GM23338 (cell line): ENCODE results near the gene CABS1. TPM values are rescaled to one million over a fixed set of nuclear protein-coding genes. Genes with fewer than 3 reads are reported as not detected.

Experiments used
- ATAC-seq: fragments of 200-7000 bp; cut with Tn5 transposase; 3 replicates; pipeline ENCODE4 v1.9.1; 2020
- DNase-seq: peaks from one replicate; pipeline ENCODE4 v3.0.0-alpha.2; 2015; ENCODE audit warnings: low spot score
- H2AFZ ChIP-seq: fragments of 200-600 bp; sonication (generic); 2 replicates; pipeline ENCODE4 v1.8.0; 2016; ENCODE audit warnings: antibody characterized with exemption, mild to moderate bottlenecking, moderate library complexity
- H3F3A ChIP-seq: fragments of 200-600 bp; sonication (generic); replicated peaks from 2 replicates; pipeline ENCODE4 v1.8.0; 2017; ENCODE audit warnings: antibody characterized with exemption, mixed run types, low read depth
- H3K27ac ChIP-seq: fragments of 200-600 bp; sonication (generic); 2 replicates; pipeline ENCODE4 v1.6.1; 2016; ENCODE audit warnings: low read depth
- H3K27me3 ChIP-seq: fragments of 200-600 bp; sonication (generic); 2 replicates; pipeline ENCODE4 v1.8.0; 2016; ENCODE audit warnings: mild to moderate bottlenecking, mixed run types, moderate library complexity; ENCODE audit not compliant: insufficient read depth
- H3K36me3 ChIP-seq: fragments of 200-600 bp; sonication (generic); 2 replicates; pipeline ENCODE4 v1.8.0; 2016; ENCODE audit warnings: mild to moderate bottlenecking; ENCODE audit not compliant: insufficient read depth
- H3K4me1 ChIP-seq: fragments of 200-600 bp; sonication (generic); 2 replicates; pipeline ENCODE4 v1.8.0; 2016; ENCODE audit warnings: mild to moderate bottlenecking, moderate library complexity; ENCODE audit not compliant: insufficient read depth
- H3K4me2 ChIP-seq: fragments of 200-600 bp; sonication (generic); 2 replicates; pipeline ENCODE4 v1.7.1; 2017; ENCODE audit warnings: mixed run types
- H3K4me3 ChIP-seq: fragments of 200-600 bp; sonication (generic); 2 replicates; pipeline ENCODE4 v1.6.1; 2016; ENCODE audit warnings: mixed run types
- H3K79me2 ChIP-seq: fragments of 200-600 bp; sonication (generic); replicated peaks from 2 replicates; pipeline ENCODE4 v1.8.0; 2017; ENCODE audit warnings: mild to moderate bottlenecking; ENCODE audit not compliant: insufficient read depth
- H3K9me2 ChIP-seq: fragments of 200-600 bp; sonication (generic); 2 replicates; pipeline ENCODE4 v1.8.0; 2017; ENCODE audit not compliant: insufficient read depth
- H4K20me1 ChIP-seq: fragments of 200-600 bp; sonication (generic); replicated peaks from 2 replicates; pipeline ENCODE4 v1.8.0; 2017; ENCODE audit warnings: mild to moderate bottlenecking; ENCODE audit not compliant: insufficient read depth
- H3K27ac Mint-ChIP-seq: 2 replicates; pipeline ENCODE4 v1.8.0; 2020; ENCODE audit warnings: inconsistent platforms, mild to moderate bottlenecking, moderate library complexity, mixed read lengths
- H3K27me3 Mint-ChIP-seq: 3 replicates; pipeline ENCODE4 v1.8.0; 2022; ENCODE audit warnings: low read depth, mild to moderate bottlenecking, moderate library complexity, mixed read lengths, inconsistent platforms; ENCODE audit not compliant: insufficient read depth, poor library complexity
- H3K36me3 Mint-ChIP-seq: 3 replicates; pipeline ENCODE4 v1.8.0; 2021; ENCODE audit warnings: low read depth, mild to moderate bottlenecking, inconsistent platforms, moderate library complexity, mixed read lengths
- H3K4me1 Mint-ChIP-seq: 3 replicates; pipeline ENCODE4 v1.8.0; 2020; ENCODE audit warnings: mild to moderate bottlenecking, inconsistent platforms, mixed read lengths
- H3K4me3 Mint-ChIP-seq: 3 replicates; pipeline ENCODE4 v1.8.0; 2021; ENCODE audit warnings: moderate library complexity, mild to moderate bottlenecking, inconsistent platforms, mixed read lengths
- H3K9me3 Mint-ChIP-seq: 3 replicates; pipeline ENCODE4 v1.8.0; 2020; ENCODE audit warnings: moderate library complexity, mild to moderate bottlenecking, inconsistent platforms, mixed read lengths
- CREB1 ChIP-seq: fragments of 250-450 bp; sonication (Bioruptor Pico); IDR thresholded peaks from 2 replicates; pipeline ENCODE4 v1.5.0; 2020; ENCODE audit warnings: low read depth, mild to moderate bottlenecking, moderate library complexity
- EZH2 ChIP-seq: fragments of 200-600 bp; sonication (generic); IDR thresholded peaks from one replicate; pipeline ENCODE4 v1.8.0; 2017; ENCODE audit warnings: antibody characterized with exemption, mild to moderate bottlenecking, low read depth; ENCODE audit not compliant: unreplicated experiment
- ZNF114 ChIP-seq: fragments of 250-450 bp; sonication (Bioruptor Pico); IDR thresholded peaks from 2 replicates; pipeline ENCODE4 v1.5.0; 2020; ENCODE audit warnings: mild to moderate bottlenecking, moderate library complexity
- ZNF331 ChIP-seq: fragments of 250-450 bp; sonication (Bioruptor Pico); IDR thresholded peaks from 2 replicates; pipeline ENCODE4 v1.5.0; 2020; ENCODE audit warnings: low read depth, mild to moderate bottlenecking, moderate library complexity
- long read RNA-seq: library from polyadenylated mRNA; unstranded; transcript quantifications from one replicate; pipeline ENCODE4 v2.0.0, GENCODE V29; 2020; ENCODE audit not compliant: unreplicated experiment
- polyA plus RNA-seq: library from polyadenylated mRNA; unstranded; fragments of >200 nt; fragmentation: Nextera tagmentation; extraction: Ambion mirVana; gene quantifications from 2 replicates; pipeline ENCODE4 v1.2.1, GENCODE V29; 2016
- total RNA-seq: library from RNA; depleted of rRNA; stranded (reverse); fragments of >200 nt; shearing (Covaris generic); gene quantifications from 2 replicates; pipeline ENCODE4 v1.2.3, GENCODE V29; 2014; rRNA removed
- TF ChIP-seq, protein P1 (sequence below): fragments of 250-450 bp; sonication (Bioruptor Pico); IDR thresholded peaks from 2 replicates; pipeline ENCODE4 v1.5.0; 2020; ENCODE audit warnings: mild to moderate bottlenecking, moderate library complexity
- TF ChIP-seq, protein P2 (sequence below): IDR thresholded peaks from 2 replicates; pipeline ENCODE4 v1.6.1; 2016; ENCODE audit warnings: antibody characterized with exemption
- TF ChIP-seq, protein P3 (sequence below): IDR thresholded peaks from one replicate; pipeline ENCODE4 v1.6.1; 2018; ENCODE audit warnings: antibody characterized with exemption; ENCODE audit not compliant: unreplicated experiment

The CABS1 gene
- total RNA-seq, result not detected in 2 replicates
- polyA plus RNA-seq, result not detected in 2 replicates
- long read RNA-seq, result 0 reads

DNA sequence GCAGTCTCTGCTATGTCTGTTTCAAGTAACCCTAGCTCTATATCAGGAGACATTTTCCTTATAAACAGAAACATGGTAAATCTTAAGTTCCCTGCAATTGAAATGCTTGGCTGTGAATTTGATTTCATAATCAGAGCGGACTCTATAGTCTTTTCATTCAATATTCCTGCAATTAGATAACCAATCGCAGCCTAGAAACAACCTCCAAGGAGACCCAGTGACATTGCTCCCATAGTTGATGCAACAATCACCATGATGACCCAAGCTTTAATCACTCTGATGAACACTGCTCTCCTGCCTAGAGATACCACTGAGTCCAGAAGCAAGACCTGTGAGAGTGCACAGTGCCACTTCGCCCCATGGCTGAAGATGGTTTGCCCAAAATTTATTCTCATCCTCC lies at the start of gene CABS1:
Gene CABS1, plus strand, starts transcription at position 301 of the 400 bp plus-strand sequence. Its CDS starts 59 bp downstream, at position 360.
- Mint-ChIP-seq H3K4me1 (no peaks in the 10 kb centered on the region), H3K27ac (no peak within 1 kb of the TSS), H3K9me3 (no peaks in the 10 kb centered on the region), H3K36me3 (no peaks in the 10 kb centered on the region), H3K4me3 (no peak within 1 kb of the TSS), H3K27me3 (no peaks in the 10 kb centered on the region)
- Histone ChIP-seq H3K36me3 (no peaks in the 10 kb centered on the region), H3K27me3 (no peaks in the 10 kb centered on the region), H3K9me2 (no peaks in the 10 kb centered on the region), H3K4me3 (no peak within 1 kb of the TSS), H3K27ac (no peak within 1 kb of the TSS), H4K20me1 (no peaks in the 10 kb centered on the region), H3K79me2 (no peaks in the 10 kb centered on the region), H3K4me1 (no peaks in the 10 kb centered on the region), H3K4me2 (no peak within 1 kb of the TSS), H3F3A (no peaks in the 10 kb centered on the region), H2AFZ (peak within 1 kb of the TSS; percentile 44; the same call in 1 of the 2 replicates)
- TF ChIP-seq EZH2 (no peak), ZNF114 (CRISPR knock-in tag) (no peak), ZNF331 (no peak)
- ATAC-seq (no peak), DNase-seq (no peak)

DNA sequence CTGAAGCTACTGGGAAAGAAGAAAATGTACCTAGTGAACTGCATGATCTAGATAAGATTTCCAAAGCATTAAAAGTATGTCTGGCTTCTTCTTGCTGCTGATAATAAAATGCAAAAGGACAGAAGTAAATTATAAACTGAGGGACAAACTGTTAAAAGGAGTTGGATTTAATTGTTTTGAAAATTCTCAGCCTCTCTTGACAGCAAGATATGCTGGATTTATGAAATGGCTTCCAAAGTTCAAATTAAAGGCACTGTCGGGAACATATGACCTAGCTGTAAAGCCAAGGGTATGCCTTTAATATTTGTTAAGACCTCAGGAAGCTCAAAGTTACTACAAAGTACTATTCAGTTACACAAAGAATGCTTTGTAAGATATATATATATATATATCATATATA lies 46.1 kb upstream of the CABS1 start:
- H3K9me3 Mint-ChIP-seq, result no peaks in the 10 kb centered on the region
- no peaks in the 10 kb centered on the region for H3K27me3 Mint-ChIP-seq
- DNase-seq (no peak), ATAC-seq (no peak)
- no peak overlapping the region for H3K4me3 Mint-ChIP-seq
- no peak overlapping the region for H3K27ac ChIP-seq
- TF ChIP-seq, protein P1, sequence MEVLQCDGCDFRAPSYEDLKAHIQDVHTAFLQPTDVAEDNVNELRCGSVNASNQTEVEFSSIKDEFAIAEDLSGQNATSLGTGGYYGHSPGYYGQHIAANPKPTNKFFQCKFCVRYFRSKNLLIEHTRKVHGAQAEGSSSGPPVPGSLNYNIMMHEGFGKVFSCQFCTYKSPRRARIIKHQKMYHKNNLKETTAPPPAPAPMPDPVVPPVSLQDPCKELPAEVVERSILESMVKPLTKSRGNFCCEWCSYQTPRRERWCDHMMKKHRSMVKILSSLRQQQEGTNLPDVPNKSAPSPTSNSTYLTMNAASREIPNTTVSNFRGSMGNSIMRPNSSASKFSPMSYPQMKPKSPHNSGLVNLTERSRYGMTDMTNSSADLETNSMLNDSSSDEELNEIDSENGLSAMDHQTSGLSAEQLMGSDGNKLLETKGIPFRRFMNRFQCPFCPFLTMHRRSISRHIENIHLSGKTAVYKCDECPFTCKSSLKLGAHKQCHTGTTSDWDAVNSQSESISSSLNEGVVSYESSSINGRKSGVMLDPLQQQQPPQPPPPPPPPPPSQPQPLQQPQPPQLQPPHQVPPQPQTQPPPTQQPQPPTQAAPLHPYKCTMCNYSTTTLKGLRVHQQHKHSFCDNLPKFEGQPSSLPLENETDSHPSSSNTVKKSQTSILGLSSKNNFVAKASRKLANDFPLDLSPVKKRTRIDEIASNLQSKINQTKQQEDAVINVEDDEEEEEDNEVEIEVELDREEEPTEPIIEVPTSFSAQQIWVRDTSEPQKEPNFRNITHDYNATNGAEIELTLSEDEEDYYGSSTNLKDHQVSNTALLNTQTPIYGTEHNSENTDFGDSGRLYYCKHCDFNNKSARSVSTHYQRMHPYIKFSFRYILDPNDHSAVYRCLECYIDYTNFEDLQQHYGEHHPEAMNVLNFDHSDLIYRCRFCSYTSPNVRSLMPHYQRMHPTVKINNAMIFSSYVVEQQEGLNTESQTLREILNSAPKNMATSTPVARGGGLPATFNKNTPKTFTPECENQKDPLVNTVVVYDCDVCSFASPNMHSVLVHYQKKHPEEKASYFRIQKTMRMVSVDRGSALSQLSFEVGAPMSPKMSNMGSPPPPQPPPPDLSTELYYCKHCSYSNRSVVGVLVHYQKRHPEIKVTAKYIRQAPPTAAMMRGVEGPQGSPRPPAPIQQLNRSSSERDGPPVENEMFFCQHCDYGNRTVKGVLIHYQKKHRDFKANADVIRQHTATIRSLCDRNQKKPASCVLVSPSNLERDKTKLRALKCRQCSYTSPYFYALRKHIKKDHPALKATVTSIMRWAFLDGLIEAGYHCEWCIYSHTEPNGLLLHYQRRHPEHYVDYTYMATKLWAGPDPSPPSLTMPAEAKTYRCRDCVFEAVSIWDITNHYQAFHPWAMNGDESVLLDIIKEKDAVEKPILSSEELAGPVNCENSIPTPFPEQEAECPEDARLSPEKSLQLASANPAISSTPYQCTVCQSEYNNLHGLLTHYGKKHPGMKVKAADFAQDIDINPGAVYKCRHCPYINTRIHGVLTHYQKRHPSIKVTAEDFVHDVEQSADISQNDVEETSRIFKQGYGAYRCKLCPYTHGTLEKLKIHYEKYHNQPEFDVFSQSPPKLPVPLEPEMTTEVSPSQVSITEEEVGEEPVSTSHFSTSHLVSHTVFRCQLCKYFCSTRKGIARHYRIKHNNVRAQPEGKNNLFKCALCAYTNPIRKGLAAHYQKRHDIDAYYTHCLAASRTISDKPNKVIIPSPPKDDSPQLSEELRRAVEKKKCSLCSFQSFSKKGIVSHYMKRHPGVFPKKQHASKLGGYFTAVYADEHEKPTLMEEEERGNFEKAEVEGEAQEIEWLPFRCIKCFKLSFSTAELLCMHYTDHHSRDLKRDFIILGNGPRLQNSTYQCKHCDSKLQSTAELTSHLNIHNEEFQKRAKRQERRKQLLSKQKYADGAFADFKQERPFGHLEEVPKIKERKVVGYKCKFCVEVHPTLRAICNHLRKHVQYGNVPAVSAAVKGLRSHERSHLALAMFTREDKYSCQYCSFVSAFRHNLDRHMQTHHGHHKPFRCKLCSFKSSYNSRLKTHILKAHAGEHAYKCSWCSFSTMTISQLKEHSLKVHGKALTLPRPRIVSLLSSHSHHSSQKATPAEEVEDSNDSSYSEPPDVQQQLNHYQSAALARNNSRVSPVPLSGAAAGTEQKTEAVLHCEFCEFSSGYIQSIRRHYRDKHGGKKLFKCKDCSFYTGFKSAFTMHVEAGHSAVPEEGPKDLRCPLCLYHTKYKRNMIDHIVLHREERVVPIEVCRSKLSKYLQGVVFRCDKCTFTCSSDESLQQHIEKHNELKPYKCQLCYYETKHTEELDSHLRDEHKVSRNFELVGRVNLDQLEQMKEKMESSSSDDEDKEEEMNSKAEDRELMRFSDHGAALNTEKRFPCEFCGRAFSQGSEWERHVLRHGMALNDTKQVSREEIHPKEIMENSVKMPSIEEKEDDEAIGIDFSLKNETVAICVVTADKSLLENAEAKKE, result no peak
- TF ChIP-seq CREB1 (CRISPR knock-in tag) (no peak), ZNF114 (CRISPR knock-in tag) (no peak), EZH2 (no peak)
- TF ChIP-seq, protein P2, sequence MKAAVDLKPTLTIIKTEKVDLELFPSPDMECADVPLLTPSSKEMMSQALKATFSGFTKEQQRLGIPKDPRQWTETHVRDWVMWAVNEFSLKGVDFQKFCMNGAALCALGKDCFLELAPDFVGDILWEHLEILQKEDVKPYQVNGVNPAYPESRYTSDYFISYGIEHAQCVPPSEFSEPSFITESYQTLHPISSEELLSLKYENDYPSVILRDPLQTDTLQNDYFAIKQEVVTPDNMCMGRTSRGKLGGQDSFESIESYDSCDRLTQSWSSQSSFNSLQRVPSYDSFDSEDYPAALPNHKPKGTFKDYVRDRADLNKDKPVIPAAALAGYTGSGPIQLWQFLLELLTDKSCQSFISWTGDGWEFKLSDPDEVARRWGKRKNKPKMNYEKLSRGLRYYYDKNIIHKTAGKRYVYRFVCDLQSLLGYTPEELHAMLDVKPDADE, result no peak
- TF ChIP-seq, protein P3, sequence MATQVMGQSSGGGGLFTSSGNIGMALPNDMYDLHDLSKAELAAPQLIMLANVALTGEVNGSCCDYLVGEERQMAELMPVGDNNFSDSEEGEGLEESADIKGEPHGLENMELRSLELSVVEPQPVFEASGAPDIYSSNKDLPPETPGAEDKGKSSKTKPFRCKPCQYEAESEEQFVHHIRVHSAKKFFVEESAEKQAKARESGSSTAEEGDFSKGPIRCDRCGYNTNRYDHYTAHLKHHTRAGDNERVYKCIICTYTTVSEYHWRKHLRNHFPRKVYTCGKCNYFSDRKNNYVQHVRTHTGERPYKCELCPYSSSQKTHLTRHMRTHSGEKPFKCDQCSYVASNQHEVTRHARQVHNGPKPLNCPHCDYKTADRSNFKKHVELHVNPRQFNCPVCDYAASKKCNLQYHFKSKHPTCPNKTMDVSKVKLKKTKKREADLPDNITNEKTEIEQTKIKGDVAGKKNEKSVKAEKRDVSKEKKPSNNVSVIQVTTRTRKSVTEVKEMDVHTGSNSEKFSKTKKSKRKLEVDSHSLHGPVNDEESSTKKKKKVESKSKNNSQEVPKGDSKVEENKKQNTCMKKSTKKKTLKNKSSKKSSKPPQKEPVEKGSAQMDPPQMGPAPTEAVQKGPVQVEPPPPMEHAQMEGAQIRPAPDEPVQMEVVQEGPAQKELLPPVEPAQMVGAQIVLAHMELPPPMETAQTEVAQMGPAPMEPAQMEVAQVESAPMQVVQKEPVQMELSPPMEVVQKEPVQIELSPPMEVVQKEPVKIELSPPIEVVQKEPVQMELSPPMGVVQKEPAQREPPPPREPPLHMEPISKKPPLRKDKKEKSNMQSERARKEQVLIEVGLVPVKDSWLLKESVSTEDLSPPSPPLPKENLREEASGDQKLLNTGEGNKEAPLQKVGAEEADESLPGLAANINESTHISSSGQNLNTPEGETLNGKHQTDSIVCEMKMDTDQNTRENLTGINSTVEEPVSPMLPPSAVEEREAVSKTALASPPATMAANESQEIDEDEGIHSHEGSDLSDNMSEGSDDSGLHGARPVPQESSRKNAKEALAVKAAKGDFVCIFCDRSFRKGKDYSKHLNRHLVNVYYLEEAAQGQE, result no peak
- no peaks in the 10 kb centered on the region for H3K79me2 ChIP-seq
- H3K27me3 ChIP-seq, result no peaks in the 10 kb centered on the region
- no peaks in the 10 kb centered on the region for H3K4me1 Mint-ChIP-seq
- no peaks in the 10 kb centered on the region for H3K4me1 ChIP-seq
- H4K20me1 ChIP-seq, result no peaks in the 10 kb centered on the region
- H3K4me3 ChIP-seq, result no peak overlapping the region
- H3K36me3 Mint-ChIP-seq, result no peaks in the 10 kb centered on the region
- H3F3A ChIP-seq, result no peaks in the 10 kb centered on the region
- peaks cover 4% of the 10 kb centered on the region; the same call in 1 of the 2 replicates for H3K9me2 ChIP-seq
- no peak overlapping the region for H3K27ac Mint-ChIP-seq
- H3K36me3 ChIP-seq, result no peaks in the 10 kb centered on the region
- peak overlapping the region; percentile 24; the same call in 1 of the 2 replicates for H2AFZ ChIP-seq
- H3K4me2 ChIP-seq, result no peak overlapping the region
